Measurements from ENCODE around the gene CPTP.

- no peak for TF ChIP-seq EZH2phosphoT487 (IDR thresholded peaks at IDR 0.05; ENCODE audit: borderline replicate concordance, low read length)
- no peak for TF ChIP-seq CTCF (IDR thresholded peaks at IDR 0.05; ENCODE audit: low read depth, low read length, poor library complexity, severe bottlenecking)
Observed at GRCh38 chr1:1374929-1375662, 50.5 kb downstream of the CPTP start, which contains the start of gene AURKAIP1.

Data from DOHH2 (cell line).